HCT116 (cell line): ENCODE measurements around the gene CNPY2. TPM values are rescaled to one million over a fixed set of nuclear protein-coding genes. Genes with fewer than 3 reads are reported as not detected.
A peak's percentile ranks its signal among the peaks of the same experiment; 100 is the strongest.

ENCODE experiments used
- ATAC-seq: fragments of 200-7000 bp; cut with Tn5 transposase; 2 replicates; pipeline ENCODE4 v1.9.1; 2020; ENCODE audit warnings: mild to moderate bottlenecking, moderate library complexity
- BruUV-seq: library from RNA; stranded (reverse); fragments of 400-500 nt; replicated peaks from 2 replicates; lab custom pipeline; 2021; lab: Mats Ljungman, UMichigan
- CTCF ChIA-PET: fragments of 300-600 bp; sonication (Branson Sonifier 250); formaldehyde crosslinking; loops from one replicate; lab custom pipeline; 2021; ENCODE audit warnings: antibody characterized with exemption; lab: Charles Lee
- POLR2A ChIA-PET: fragments of 300-600, 350-600 bp; sonication (Branson Sonifier 250); formaldehyde crosslinking; loops from one replicate; lab custom pipeline; 2021; ENCODE audit warnings: antibody characterized with exemption; lab: Charles Lee
- RAD21 ChIA-PET, 2 experiments: fragments of 300-600 bp; sonication (Branson Sonifier 250); formaldehyde crosslinking; loops; one replicate each; lab custom pipeline; 2023; ENCODE audit warnings: low total read pairs in 2 of 2; ENCODE audit not compliant: uncharacterized antibody in 2 of 2, unreplicated experiment in 2 of 2, low non-redundant PET in 1 of 2; lab: Charles Lee
- DNase-seq: peaks from one replicate; pipeline ENCODE4 v3.0.0-alpha.2; 2010; ENCODE audit warnings: low read depth, low spot score
- H2AFZ ChIP-seq: fragments of 200-600 bp; shearing (Covaris generic), sonication (generic); 2 replicates; pipeline ENCODE4 v1.6.1; 2017; ENCODE audit warnings: low read depth, mixed run types, mixed read lengths, antibody characterized with exemption, low read length; ENCODE audit not compliant: poor library complexity, severe bottlenecking
- H3K27ac ChIP-seq: 2 replicates; pipeline ENCODE4 v1.5.1; 2012; ENCODE audit warnings: low read depth, low read length
- H3K27me3 ChIP-seq: fragments of 200-600 bp; sonication (generic); 2 replicates; pipeline ENCODE4 v1.6.1; 2016; ENCODE audit warnings: mixed run types, low read length, mixed read lengths; ENCODE audit not compliant: insufficient read depth
- H3K36me3 ChIP-seq, 2 experiments: fragments of 200-500 bp in 1 of 2; fragments of 200-600 bp in 1 of 2; sonication (Bioruptor generic) in 1 of 2; sonication (generic) in 1 of 2; 2 replicates each; pipeline versions ENCODE4 v1.5.1 to v1.6.1; 2014 to 2016; ENCODE audit warnings: low read length in 2 of 2, inconsistent platforms in 1 of 2, mixed read lengths in 1 of 2, mixed run types in 1 of 2; ENCODE audit not compliant: insufficient read depth in 2 of 2, control insufficient read depth in 1 of 2
- H3K4me1 ChIP-seq, 2 experiments: fragments of 200-600 bp in 1 of 2; sonication (generic) in 1 of 2; 2 replicates each; pipeline versions ENCODE4 v1.5.1 to v1.6.1; 2012 to 2017; ENCODE audit warnings: low read length in 2 of 2, inconsistent platforms in 1 of 2, mild to moderate bottlenecking in 1 of 2, mixed read lengths in 1 of 2, mixed run types in 1 of 2, moderate library complexity in 1 of 2; ENCODE audit not compliant: insufficient read depth in 2 of 2, control insufficient read depth in 1 of 2
- H3K4me2 ChIP-seq: fragments of 200-600 bp; sonication (generic); 2 replicates; pipeline ENCODE4 v1.6.1; 2017; ENCODE audit warnings: mixed run types, low read length, mixed read lengths
- H3K4me3 ChIP-seq, 2 experiments: fragments of 200-600 bp in 1 of 2; sonication (generic) in 1 of 2; replicated peaks in 1 of 2; 2 replicates each; pipeline ENCODE4 v1.5.1; 2011 to 2016; ENCODE audit warnings: low read length in 2 of 2, control low read depth in 1 of 2, low read depth in 1 of 2, mild to moderate bottlenecking in 1 of 2, mixed read lengths in 1 of 2, mixed run types in 1 of 2
- H3K79me2 ChIP-seq: fragments of 200-600 bp; sonication (generic); 2 replicates; pipeline ENCODE4 v1.6.1; 2017; ENCODE audit warnings: mild to moderate bottlenecking, mixed run types, low read length, moderate library complexity, mixed read lengths; ENCODE audit not compliant: insufficient read depth
- H3K9ac ChIP-seq: fragments of 200-600 bp; sonication (generic); 2 replicates; pipeline ENCODE4 v1.6.1; 2016; ENCODE audit warnings: low read length, mixed read lengths
- H3K9me2 ChIP-seq: fragments of 200-600 bp; sonication (generic), shearing (Covaris generic); 2 replicates; pipeline ENCODE4 v1.6.1; 2017; ENCODE audit warnings: mixed run types, mild to moderate bottlenecking, moderate library complexity; ENCODE audit not compliant: insufficient read depth
- H3K9me3 ChIP-seq, 2 experiments: fragments of 200-500 bp in 1 of 2; fragments of 200-600 bp in 1 of 2; sonication (Bioruptor generic) in 1 of 2; sonication (generic) in 1 of 2; 2 replicates each; pipeline ENCODE4 v1.6.1; 2014 to 2017; ENCODE audit warnings: low read length in 2 of 2, mixed read lengths in 2 of 2, inconsistent platforms in 1 of 2, low read depth in 1 of 2, mild to moderate bottlenecking in 1 of 2, mixed run types in 1 of 2, moderate library complexity in 1 of 2; ENCODE audit not compliant: control insufficient read depth in 1 of 2, insufficient read depth in 1 of 2
- H4K20me1 ChIP-seq: fragments of 200-600 bp; sonication (generic), shearing (Covaris generic); 2 replicates; pipeline ENCODE4 v1.6.1; 2017; ENCODE audit warnings: mixed run types, mild to moderate bottlenecking, moderate library complexity; ENCODE audit not compliant: insufficient read depth
- ELF1 ChIP-seq: IDR thresholded peaks from 2 replicates; pipeline ENCODE4 v1.6.1; 2012; ENCODE audit warnings: low read depth, borderline replicate concordance
- EZH2 ChIP-seq: fragments of 200-600 bp; sonication (generic); IDR thresholded peaks from 2 replicates; pipeline ENCODE4 v1.6.1; 2017; ENCODE audit warnings: antibody characterized with exemption, mixed run types
- POLR2AphosphoS5 ChIP-seq: IDR thresholded peaks from 2 replicates; pipeline ENCODE4 v1.6.1; 2011; ENCODE audit warnings: mild to moderate bottlenecking, low read depth, low read length, moderate library complexity
- SP1 ChIP-seq: IDR thresholded peaks from 2 replicates; pipeline ENCODE4 v1.6.1; 2012; ENCODE audit warnings: low read depth
- YY1 ChIP-seq: IDR thresholded peaks from 2 replicates; pipeline ENCODE4 v1.6.1; 2011; ENCODE audit warnings: low read length, low read depth, moderate library complexity, mild to moderate bottlenecking; ENCODE audit not compliant: insufficient replicate concordance; ENCODE audit errors: extremely low read depth
- ZNF274 ChIP-seq: fragments of 200-500 bp; sonication (Bioruptor generic); IDR thresholded peaks from 2 replicates; pipeline ENCODE4 v1.6.1; 2014; ENCODE audit warnings: mild to moderate bottlenecking, low read depth, low read length, inconsistent platforms
- intact Hi-C: fragments of 100-400 bp; cut with micrococcal nuclease; formaldehyde crosslinking; loops from 2 replicates; pipeline ENCODE4 v1.10.0; 2022
- total RNA-seq: library from RNA; stranded (reverse); gene quantifications from one replicate; pipeline ENCODE4 v1.2.1, GENCODE V29; 2021; ENCODE audit not compliant: unreplicated experiment

CNPY2 gene
- total RNA-seq, 1 experiment from 2014 or later = 109 TPM

DNA sequence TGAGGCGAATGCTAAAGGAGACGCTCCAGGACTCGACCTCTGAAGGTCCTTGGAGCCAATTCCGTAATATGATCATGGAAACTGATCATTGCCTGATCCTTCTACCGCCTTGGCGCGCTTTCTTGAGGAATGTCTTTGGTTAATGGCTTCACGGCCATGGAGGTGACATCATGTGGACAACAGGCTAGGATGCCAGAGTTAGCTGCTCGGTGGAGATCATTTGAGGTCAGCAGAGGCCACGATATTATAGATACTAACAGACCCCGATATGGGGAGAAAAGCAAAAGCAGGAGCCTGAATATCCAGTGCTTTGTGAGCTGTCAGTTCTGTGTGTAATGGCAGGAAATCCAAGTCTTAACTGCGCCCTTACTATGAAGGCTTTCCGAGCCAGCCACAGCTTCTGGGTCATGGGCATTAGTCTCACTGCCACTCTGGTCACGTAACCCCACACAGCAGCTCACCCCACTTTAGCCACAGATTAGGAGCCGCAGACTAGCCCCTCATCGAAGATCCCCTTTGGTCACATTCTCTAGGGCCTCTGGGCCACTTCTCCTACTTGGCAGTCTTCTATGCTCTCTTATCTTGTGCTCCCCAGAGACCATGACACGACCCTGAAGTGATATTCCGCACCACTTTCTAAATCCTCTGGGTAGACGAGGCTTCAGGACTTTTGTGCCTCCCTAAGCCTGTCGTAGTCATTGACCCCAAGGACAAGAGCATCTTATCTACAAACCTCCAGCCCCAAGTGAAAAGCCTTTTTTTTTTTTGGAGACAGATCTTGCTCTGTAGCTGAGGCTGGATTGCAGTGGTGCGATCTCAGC lies 14.9 kb downstream of the CNPY2 start:
- H3K27ac ChIP-seq = peak overlapping the region; percentile 74
- peaks cover 5 to 12% of the 10 kb centered on the region in 2 experiments; a peak in 2 of 4 replicates for H3K36me3 ChIP-seq
- no peaks in the 10 kb centered on the region for H4K20me1 ChIP-seq
- TF ChIP-seq ZNF274 (no peak), YY1 (no peak), POLR2AphosphoS5 (no peak), SP1 (no peak), EZH2 (no peak), ELF1 (no peak)
- TF ChIP-seq, all 23 proteins: peak for 0
- CTCF ChIA-PET = no interaction called here
- DNase-seq (no peak), ATAC-seq (peak; percentile 10)
- intact Hi-C loops = loop anchor here (1.0 to 2.0 kb wide), 2 partner anchors 15 to 182 kb away; partner anchors contain the start of gene ZC3H10
- H3K4me1 ChIP-seq = peaks cover 22 to 44% of the 10 kb centered on the region in 2 experiments; a peak in 3 of 4 replicates
- H2AFZ ChIP-seq = peak overlapping the region; percentile 5
- H3K4me2 ChIP-seq = peak overlapping the region; percentile 93
- RAD21 ChIA-PET = interaction anchor here in 1 of 2 experiments (1.1 kb wide), 1 partner anchor 9 kb away, joined by 3 read pairs; no protein-coding TSS in a partner anchor
- BruUV-seq = TSS peak; percentile 87
- no peaks in the 10 kb centered on the region for H3K9me3 ChIP-seq
- POLR2A ChIA-PET = interaction anchor here (1.2 kb wide), 1 partner anchor 9 kb away, joined by 4 read pairs; no protein-coding TSS in a partner anchor
- peak overlapping the region; percentile 69 to 99 for H3K4me3 ChIP-seq
- no peaks in the 10 kb centered on the region for H3K9me2 ChIP-seq
- H3K9ac ChIP-seq = peak overlapping the region; percentile 96
- no peaks in the 10 kb centered on the region for H3K27me3 ChIP-seq
- peaks cover 46% of the 10 kb centered on the region for H3K79me2 ChIP-seq
